Cardiac muscle cell (in vitro differentiated cells and primary cell): Measurements from ENCODE around the gene SDF4. TPM values are rescaled to one million over a fixed set of nuclear protein-coding genes. Genes with fewer than 3 reads are reported as not detected.
"Not testable (repeated sequence)": the region's sequence is repeated elsewhere in the genome, so short reads cannot be mapped to it uniquely, and the experiment has no call there.

Experiments used
- DNase-seq, 2 donors: peaks; one replicate each; pipeline versions ENCODE4 v3.0.0 to v3.0.0-alpha.2; 2010 to 2017; ENCODE audit warnings: low read depth in 1 of 2, low spot score in 1 of 2
- H3K27ac ChIP-seq: fragments of 200-600 bp; sonication (generic); 2 replicates; pipeline ENCODE4 v1.5.1; 2016
- H3K27me3 ChIP-seq: fragments of 200-600 bp; sonication (generic); 2 replicates; pipeline ENCODE4 v1.6.0; 2016; ENCODE audit warnings: control low read depth
- H3K36me3 ChIP-seq: fragments of 200-600 bp; sonication (generic); 2 replicates; pipeline ENCODE4 v1.5.1; 2016; ENCODE audit warnings: control low read depth
- H3K4me1 ChIP-seq: fragments of 200-600 bp; sonication (generic); 2 replicates; pipeline ENCODE4 v1.8.1; 2017; ENCODE audit warnings: low read depth, mild to moderate bottlenecking, mixed run types
- H3K4me3 ChIP-seq: fragments of 200-600 bp; sonication (generic); 2 replicates; pipeline ENCODE4 v1.5.1; 2016; ENCODE audit warnings: mild to moderate bottlenecking
- H3K9me3 ChIP-seq: fragments of 200-600 bp; sonication (generic); 2 replicates; pipeline ENCODE4 v1.5.1; 2017; ENCODE audit warnings: low read depth, mild to moderate bottlenecking, control low read depth
- CTCF ChIP-seq: IDR thresholded peaks from 2 replicates; pipeline ENCODE4 v1.5.1; 2012; ENCODE audit warnings: low read depth, mild to moderate bottlenecking, low read length
- polyA plus RNA-seq: library from polyadenylated mRNA; unstranded; fragments of >200 nt; fragmentation: Nextera tagmentation; extraction: Ambion mirVana; gene quantifications from 2 replicates; pipeline ENCODE4 v1.2.1, GENCODE V29; 2016
- total RNA-seq: library from RNA; depleted of rRNA; stranded (reverse); fragments of >200 nt; gene quantifications from 2 replicates; pipeline ENCODE4 v1.2.3, GENCODE V29; 2016

The SDF4 gene
- total and polyA plus RNA-seq, 2 experiments from 2014 or later: 148 to 180 TPM

GRCh38 chr1:1253972-1254666 is 22.3 kb upstream of the SDF4 start:
- no peak for TF ChIP-seq CTCF
- Histone ChIP-seq H3K36me3 (peaks cover 8% of the 10 kb centered on the region), H3K27ac (no peak overlapping the region), H3K9me3 (no peaks in the 10 kb centered on the region), H3K27me3 (no peaks in the 10 kb centered on the region), H3K4me3 (no peak overlapping the region), H3K4me1 (no peaks in the 10 kb centered on the region)
- DNase-seq: no peak

GRCh38 chr1:1253314-1253713 is 21.5 kb upstream of the SDF4 start:
- Histone ChIP-seq H3K4me1 (no peaks in the 10 kb centered on the region), H3K27me3 (no peaks in the 10 kb centered on the region), H3K9me3 (no peaks in the 10 kb centered on the region), H3K4me3 (no peak overlapping the region), H3K36me3 (peaks cover 8% of the 10 kb centered on the region), H3K27ac (no peak overlapping the region)
- DNase-seq: no peak
- no peak for TF ChIP-seq CTCF

GRCh38 chr1:1250786-1251284 is 19.0 kb upstream of the SDF4 start:
- peaks cover 3% of the 10 kb centered on the region for H3K36me3 ChIP-seq
- peaks cover 18% of the 10 kb centered on the region for H3K27me3 ChIP-seq
- no peak for DNase-seq
- H3K9me3 ChIP-seq: no peaks in the 10 kb centered on the region
- H3K27ac ChIP-seq: no peak overlapping the region
- no peak for TF ChIP-seq CTCF
- no peak overlapping the region for H3K4me3 ChIP-seq
- H3K4me1 ChIP-seq: no peaks in the 10 kb centered on the region

- not testable (repeated sequence) for H3K4me1 ChIP-seq, H3K36me3 ChIP-seq, DNase-seq, H3K9me3 ChIP-seq, H3K4me3 ChIP-seq, H3K27ac ChIP-seq
- peaks cover 18% of the 10 kb centered on the region for H3K27me3 ChIP-seq
Observed at GRCh38 chr1:1248009-1248913, 16.5 kb upstream of the SDF4 start.

- Histone ChIP-seq H3K27me3 (peaks cover 18% of the 10 kb centered on the region), H3K4me3 (no peak overlapping the region), H3K9me3 (no peaks in the 10 kb centered on the region), H3K4me1 (no peaks in the 10 kb centered on the region), H3K27ac (no peak overlapping the region), H3K36me3 (no peaks in the 10 kb centered on the region)
- DNase-seq: no peak
- TF ChIP-seq CTCF: no peak
Observed at GRCh38 chr1:1247341-1247913, 15.6 kb upstream of the SDF4 start.
